Stimulated activated CD8-positive, alpha-beta memory T cell treated with anti-CD3 and anti-CD28 coated beads, Interleukin-15, amount 100 ng/mL, for 4 hours (primary cell): ENCODE data around the gene DUSP15.
"Not testable (repeated sequence)": the region's sequence is repeated elsewhere in the genome, so short reads cannot be mapped to it uniquely, and the experiment has no call there.

Experiments used
- DNase-seq, 2 donors: peaks; one replicate each; pipeline ENCODE4 v3.0.0-alpha.2; 2020; ENCODE audit warnings: low read depth in 2 of 2

The DUSP15 gene

DNA sequence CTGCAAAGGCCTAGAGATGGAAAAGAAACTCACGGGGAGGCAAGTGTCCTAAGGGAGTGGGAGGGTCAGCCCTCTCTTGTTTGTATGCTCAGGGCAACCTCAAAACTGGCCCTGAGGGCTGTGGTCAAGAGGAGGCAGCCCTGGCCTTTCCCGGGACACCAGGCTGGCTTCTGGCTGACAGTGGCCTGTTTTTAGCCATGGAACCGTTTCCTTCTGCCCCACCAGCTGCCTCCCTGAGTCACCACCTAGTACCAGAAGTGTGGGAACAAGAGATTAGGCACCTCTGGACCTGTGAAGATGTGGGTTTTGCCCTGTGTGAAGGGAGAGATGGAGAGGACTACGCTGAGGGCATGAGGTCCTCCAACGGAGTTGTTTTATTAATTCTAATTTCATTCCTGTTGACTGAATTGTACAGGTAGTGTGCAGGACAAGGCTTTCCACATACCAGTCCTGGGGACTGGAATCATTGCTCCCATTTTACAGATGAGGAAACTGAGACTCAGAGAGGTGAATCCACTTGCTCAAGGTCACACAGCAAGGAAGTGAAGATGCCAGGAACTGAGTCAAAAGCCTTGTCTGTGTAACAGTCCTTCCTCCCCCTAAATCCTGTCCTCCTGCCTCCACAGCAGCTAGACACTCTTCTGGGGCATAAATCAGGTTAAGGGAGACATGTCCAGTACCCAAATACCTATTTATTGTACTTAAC lies 30.4 kb downstream of the DUSP15 start:
- DNase-seq: no peak

DNA sequence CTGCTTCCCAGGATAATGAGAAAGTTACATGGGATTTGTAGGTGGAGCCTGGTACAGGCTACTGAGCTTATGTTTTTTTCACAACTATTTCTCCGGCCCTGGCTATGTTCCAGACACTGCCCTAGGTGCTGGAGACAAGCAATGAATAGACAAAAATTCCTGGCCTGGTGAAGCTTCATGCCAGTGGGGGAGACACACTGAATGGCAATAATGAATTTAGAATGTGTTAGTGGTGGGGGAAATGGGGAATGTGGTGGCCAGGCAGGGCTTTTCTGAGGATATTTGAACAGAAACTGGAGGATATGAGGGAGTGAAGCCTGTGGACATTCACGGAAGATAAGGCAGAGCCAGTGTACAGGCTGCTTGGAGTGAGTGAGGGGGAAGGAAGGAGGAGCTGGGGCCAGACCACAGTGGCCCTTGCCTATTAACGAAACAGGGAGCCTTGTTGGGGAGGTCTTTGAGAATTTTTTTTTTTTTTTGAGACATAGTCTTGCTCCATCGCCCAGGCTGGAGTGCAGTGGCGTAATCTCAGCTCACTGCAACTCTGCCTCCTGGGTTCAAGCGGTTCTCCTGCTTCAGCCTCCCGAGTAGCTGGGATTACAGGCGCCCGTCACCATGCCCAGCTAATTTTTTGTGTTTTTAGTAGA lies 31.6 kb downstream of the DUSP15 start:
- no peak for DNase-seq

DNA sequence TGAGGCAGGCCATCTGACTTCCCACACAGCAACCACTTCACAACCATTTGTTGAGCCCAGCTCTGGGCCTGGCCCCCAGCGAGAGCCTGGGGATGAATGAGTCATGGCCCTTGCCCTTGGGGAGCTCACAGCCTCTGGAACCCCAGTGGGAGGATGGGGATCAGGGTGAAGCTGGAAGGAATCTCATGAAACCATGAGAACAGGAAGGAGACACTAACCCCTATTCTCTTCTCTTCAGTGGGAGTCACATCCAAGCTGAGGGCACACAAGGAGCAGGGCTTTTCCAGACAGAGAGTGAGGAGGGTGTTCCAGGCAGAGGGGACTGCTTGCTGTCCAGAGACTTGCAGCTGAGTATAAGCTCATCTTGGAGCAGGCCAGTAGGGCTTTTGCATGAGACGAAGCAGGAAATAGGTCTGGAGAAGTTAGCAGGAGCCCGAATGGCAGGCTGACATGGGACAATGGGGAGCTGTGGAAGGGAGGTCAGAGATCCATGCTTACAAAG lies 32.4 kb downstream of the DUSP15 start:
- DNase-seq: no peak

DNA sequence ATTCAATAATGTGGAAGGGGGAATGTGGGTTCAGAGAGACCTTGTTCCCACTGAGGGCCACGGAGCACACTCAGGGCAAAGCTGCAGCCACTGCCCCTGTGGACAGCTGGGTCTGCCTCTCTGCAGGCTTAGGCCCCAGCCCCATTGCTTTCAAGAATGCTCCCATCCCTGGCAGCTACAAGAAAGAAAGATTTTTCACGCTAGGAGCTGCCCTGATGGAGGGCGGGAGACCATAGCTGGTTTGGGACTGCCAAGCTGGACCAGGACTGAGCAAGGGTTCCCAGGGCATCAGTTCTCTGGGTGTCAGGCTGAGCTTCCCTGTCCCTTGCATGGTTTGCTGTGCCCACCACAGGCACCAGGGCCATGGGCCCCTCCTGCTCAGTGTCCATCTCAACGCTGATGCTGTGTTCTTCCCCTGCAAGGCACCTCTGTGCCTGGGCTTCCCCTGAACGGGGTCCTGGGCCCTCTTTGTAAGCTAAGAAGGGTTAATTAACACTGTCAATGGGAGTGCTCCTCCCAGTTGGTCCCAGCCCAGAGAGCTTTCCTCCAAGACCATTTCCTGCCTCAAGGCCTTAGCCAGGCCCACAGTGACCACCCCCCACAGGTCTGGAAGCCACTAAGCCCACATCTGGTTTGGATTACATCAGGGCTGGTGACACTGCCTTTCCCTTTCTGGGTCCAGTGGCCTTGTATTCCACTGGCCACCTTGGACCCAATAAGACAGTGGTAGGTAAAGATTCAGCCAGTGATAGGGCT lies 33.3 kb downstream of the DUSP15 start:
- DNase-seq: no peak

DNA sequence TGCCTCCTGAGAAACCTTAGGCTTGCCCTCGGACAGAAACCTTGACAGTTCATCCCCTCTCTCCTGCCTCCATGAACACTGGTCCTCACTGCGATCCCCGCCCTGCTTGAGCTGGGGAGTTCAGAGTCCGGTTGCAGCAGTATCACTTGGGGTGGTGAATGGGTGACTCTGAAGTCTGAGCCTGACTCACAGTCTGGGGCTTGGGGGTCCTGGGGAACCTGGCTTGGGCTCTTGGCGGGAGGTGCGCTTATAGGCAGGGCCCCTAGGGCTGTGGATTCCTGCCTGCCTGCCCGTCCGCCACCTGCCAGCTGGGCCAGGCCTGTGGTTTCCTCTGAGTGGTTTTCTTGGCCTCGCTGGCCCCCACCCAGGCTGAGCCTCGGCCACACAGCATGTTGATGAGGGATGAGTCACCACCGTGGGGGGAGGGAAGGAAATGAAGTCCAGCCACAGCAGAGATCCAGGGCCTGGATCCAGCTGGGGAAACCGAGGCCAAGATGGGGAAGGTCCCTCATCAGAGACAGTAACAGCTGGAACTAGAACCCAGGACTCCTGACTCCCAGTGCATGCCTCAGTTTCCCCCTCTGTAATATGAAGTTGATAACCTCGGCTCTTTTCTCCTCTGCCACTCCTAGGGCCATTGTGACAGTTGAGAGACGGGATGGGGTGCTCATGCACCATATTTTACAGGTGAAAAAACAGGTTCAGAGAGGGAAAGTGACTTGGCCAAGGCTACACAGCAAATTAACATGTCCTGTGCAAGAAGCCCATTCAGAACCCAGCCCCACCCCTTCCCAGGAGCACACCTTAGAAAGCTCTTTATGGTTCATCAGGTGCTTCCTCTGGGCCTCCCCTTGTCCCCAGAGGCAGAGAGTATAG lies 34.1 kb downstream of the DUSP15 start:
- DNase-seq: peak in 1 of 2 donors; percentile 8

DNA sequence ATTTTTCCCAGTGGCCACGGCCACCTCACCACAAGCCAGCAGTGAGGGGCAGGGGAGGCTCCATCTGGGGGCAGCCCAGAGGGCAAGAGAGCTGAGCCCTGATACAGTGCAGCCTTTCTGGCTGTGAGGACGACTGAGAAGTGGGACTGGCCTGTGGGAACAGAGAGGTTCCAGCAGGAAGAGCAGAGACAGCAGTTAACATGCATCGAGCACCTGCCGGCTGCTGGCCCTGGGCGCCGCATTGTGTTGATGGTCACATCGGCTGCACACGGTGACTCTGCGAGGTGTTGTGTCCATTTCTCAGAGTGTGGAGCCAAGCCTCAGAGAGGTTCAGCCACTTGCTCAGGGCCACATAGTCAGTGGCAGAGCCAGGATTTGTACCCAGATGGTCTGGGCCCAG lies 34.8 kb downstream of the DUSP15 start:
- no peak for DNase-seq

DNA sequence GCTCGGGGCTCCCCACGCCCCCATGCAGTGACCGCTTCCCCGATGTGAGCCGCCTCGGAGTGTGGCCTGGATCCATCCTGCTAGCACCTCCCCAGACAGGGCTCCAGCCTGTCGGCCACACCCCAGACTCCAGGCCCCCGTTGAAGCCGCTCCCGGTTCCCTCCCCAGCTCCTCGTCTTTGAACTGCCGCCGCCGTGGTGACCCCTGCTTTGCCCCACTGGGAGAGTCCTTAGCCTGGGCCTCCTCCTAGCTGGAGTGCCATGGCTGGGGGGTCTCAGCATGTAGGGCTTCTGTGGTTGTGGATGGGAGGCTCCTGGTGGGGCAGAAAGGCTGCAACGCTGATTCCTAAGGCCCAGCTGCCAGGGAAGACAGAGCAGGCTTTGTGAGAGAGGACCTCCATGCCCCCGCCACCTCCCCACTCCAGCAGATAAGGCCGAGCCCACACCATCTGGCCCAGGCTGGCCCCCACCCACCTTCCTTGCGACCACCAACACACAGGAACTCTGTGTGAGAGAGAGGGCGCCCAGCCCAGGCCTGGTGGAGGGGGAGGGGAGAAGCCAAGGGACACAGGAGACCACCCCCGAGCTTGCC lies 36.3 kb downstream of the DUSP15 start:
- no peak for DNase-seq

DNA sequence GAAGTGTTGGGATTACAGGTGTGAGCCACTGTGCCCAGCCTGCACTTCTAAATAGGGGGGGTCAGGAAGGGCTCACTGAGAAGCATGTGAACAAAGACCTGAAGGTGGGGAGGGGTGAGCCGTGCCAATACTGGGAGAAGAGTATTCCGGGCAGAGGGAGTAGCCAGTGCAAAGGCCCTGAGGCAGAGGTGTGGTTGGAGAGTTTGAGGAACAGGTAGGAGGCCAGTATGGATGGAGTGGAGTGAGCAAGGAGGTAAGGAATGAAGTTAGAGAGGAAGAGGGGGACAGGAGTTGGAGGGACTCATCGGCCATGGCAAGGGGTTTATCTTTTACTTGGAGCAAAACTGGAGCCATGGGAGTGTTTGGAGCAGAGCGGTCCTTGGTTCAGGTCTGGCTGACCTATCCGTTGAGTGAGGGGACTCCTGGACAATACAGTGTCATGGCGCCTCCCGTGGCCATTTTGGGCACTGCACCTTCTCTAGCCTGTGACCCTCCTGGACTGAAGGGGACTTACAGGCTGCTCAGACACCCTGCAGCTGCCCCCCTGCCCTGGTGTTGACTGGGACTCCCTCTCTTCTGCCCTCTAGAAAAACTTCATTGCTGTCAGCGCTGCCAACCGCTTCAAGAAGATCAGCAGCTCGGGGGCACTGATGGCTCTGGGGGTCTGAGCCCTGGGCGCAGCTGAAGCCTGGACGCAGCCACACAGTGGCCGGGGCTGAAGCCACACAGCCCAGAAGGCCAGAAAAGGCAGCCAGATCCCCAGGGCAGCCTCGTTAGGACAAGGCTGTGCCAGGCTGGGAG lies 37.0 kb downstream of the DUSP15 start:
- DNase-seq: peak; percentile 15 to 17

DNA sequence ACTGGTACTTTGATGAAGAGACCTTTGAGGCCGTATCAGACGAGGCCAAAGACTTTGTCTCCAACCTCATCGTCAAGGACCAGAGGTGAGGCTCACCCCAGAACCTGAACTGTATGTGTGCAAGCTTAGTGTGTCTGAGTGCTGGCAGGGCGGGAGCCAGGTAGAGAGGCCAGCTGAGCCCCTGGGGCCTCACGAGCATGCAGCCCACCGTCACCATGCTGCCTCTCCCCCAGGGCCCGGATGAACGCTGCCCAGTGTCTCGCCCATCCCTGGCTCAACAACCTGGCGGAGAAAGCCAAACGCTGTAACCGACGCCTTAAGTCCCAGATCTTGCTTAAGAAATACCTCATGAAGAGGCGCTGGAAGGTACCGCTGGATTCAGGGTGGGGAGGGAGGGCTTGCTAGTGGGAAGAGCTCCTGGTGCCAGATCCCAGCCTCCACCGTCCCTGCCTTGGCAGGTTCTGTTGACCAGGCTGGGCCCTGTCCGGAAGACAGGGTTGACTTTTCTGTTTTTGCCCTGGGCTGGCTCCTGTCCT lies 38.5 kb downstream of the DUSP15 start:
- DNase-seq: no peak

DNA sequence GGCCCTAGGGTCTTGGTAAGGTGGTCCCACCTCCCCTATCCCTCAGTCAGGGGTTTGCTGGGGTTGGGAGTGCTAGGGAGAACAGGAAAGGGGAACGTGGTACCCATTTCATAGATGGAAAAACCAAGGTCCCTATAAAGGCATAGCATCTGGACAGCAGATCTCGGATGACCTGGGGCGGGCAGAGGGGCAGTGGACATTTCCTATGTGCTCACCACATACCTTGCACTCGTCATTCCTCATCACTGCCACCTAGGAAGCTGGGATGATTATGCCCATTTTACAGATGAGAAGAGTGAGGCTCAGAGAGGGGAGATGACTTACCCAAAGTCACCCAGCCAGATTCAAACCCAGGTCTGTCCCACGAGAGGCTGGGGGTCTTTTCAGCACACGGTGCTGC lies 39.1 kb downstream of the DUSP15 start:
- no peak for DNase-seq

DNA sequence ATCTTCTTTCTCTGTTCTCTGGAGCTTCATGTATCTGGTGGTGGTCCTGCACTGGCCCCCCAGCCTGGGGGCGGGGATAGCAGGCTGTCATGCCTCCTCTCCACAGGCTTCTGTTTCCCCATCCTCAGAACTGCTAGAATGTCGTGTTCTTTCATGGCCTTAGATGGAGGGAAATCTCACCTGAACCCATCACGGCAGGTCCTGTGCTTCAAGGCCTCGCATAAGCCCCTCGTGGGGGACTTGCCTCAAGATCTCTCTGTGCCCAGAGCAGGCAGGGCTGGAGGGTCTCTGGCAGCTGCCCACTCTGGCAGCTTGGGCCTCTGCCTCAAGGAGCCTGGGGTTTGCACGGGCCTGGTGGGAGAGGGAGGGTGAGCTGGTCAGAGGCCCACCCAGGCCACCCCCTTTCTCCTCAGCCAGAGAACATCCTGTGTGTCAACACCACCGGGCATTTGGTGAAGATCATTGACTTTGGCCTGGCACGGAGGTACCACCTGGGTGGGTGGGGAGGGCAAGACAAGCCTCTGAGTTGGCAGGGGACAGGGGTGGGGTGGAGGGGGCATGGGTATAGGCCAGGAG lies 39.8 kb downstream of the DUSP15 start:
- no peak for DNase-seq

DNA sequence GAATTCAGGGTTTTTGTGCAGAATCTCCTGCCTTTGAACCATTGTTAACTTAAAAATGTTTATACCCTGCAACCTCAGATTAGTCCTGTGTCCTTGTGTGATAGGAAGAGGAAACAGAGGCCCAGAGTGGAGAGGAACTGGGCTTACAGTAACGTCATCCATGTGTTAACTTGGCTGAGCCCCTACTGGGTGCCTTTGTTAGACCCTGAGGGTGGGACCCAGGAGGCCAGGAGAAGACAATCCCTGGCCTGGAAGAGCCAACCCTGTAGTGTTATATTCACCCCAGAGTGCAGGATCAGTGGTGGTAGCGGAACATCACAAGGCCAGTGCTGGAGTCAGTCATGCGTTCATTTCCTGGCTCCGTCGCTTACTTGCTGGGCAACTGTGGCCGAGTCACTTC lies 40.6 kb downstream of the DUSP15 start:
- DNase-seq: no peak

DNA sequence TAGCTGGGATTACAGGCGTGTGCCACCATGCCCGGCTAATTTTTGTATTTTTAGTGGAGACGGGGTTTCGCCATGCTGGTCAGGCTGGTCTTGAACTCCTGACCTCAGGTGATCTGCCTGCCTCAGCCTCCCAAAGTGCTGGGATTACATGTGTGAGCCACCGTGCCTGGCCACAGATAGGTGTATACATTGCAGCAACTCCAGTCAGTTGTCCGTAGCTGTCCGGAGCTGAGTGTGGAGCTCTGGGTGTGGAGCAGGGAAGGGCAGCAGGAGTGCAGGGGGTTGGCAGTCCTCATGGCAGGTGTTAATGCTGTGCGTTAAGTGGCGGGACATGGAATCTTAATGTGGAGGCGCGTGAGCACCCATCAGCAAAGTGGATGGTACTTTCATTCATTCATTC lies 42.3 kb downstream of the DUSP15 start:
- not testable (repeated sequence) for DNase-seq

DNA sequence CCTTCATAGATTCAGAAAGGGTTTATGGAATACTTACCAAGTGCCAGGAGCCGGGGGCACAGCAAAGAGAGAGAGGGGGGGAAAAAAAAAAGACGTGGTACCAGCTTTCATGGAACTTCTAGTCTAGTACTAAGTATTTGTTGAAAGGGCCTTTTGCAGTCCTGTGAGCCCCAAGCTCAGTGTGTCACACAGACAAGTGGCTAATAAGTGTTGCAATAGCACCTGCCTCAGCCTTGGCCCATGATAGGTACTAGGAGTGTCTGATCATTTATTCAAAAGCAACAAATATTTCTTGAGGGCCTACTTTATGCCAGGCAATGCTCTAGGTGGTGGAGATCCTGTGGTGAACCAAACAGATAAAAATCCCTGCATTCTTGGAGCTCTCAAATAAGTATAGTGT lies 43.3 kb downstream of the DUSP15 start:
- no peak for DNase-seq

DNA sequence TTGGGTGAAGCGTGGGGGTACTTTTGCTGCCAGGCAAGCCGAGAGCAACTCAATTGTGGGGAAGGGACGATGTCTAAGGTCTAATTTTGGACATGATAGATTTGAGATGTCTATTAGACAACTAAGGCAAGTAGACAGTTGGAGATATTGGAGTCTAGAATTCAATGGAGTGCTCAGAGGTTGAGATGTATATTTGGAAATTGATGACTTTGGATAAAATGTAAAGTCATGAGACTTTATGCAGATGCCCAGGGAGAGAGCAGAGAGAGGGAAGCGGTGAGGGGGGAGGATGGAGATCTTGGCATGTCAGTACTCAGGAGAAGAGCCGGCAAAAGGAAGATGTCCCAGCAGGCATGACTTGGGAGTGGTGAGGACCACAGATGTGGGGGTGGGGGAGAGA lies 44.3 kb downstream of the DUSP15 start:
- no peak for DNase-seq

DNA sequence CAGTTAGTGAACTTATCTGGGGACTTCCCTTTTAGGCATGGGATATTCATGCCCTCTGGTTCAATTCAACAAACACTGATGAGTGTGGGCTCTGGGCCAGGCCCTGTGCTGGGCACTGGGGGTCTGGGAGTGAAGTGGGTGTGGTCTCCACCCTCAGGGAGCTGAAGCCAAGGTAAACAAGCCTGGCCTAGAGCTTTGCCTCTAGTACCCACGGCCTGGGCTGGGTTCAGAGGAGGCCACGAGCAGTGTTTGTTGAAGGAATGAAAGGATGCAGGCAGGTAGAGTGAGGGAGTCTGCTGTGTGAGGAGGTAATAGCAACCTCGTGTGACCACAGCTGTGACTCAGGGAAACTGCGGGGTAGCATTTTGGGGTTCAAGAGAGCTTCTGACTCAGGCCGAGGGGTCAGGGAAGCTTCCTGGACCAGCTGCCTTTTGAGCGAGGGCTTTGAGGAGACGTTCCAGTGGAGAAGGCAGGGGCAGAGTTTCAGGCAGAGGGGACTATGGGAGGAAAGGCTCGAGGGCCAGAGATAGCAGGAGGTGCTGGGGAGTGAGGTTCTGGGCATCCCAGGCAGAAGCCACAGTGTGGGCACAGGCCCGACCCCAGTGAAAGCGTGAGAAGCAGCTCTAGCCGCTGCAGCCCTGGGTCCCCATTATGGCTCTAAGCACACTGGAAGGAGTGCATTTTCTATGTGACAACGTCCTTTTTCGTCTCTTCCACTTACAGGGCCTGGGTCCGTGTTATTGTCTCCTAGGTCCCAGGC lies 45.6 kb downstream of the DUSP15 start:
- DNase-seq: no peak

DNA sequence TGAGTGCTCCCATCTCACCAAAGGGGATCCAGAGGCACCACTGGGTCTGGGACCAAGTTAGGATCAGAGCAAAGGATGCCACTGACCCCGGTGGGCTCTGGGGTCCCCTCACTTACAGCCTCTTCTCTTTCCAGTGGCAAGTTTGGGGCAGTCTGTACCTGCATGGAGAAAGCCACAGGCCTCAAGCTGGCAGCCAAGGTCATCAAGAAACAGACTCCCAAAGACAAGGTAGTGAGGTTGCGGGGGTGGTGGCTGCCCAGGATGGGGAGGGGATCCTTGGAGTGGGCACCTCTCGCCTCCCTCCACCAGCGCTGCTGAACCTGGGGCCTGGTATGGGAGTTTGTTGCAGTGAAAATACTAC lies 46.2 kb downstream of the DUSP15 start:
- no peak for DNase-seq

DNA sequence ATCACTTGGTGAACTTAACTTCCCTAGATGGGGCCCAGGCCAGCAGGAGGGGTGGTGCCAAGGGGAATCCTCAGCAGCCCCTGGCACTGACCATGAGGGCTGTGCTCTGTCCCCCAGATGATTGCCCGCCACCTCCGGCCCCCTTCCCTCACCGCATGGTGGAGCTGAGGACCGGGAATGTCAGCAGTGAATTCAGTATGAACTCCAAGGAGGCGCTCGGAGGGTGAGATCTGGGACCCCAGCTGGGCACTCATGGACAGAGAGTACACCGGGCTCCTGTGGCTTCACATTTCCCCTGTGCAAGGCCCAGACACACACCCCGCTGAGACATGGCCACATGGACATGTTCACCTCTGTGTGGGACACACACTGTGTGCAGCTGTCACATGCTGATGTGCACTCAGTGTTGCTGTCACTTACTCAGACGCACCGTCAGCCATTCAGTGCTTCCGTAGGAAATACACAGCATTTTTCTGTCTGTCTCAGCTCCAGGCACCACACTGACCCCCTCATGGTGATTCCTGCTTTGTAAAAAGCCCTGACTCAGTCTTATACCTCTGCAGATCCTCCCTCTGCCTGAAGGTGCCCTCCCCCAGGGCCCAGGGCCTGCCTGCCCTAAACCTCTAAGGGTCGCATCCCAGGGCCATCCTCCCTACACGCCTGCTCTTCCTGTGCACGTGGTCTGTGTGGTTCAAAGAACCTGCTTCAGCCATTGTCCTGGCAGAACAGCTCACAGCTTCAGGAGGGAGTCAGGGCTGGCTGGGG lies 46.8 kb downstream of the DUSP15 start:
- DNase-seq: no peak
